SKM-1 (cell line): ENCODE measurements around the gene HLA-DQB1.

Source experiments
- DNase-seq: peaks from one replicate; lab custom pipeline; 2025; ENCODE audit not compliant: unreplicated experiment; lab: John Stamatoyannopoulos, UW

Gene HLA-DQB1

DNA sequence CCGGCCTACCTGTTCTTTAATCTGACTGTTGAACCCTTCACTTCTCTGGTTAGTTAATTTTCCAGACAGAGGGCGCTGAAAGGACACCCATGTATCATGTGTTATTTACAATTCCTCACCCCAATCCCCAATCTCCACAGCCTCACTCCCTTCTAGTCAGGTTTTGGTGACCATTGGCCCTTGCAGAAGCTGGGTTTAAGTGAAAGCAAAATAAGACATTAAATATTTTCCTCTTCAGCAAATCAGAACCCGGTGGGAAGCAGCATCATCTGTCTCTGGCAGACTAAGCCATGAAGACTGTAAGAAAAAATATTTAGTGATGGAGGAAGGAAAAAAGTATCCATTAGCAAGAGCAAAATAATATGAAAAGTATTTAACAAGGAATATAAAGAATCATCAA is 38.6 kb downstream of the HLA-DQB1 start:
- no peak for DNase-seq

DNA sequence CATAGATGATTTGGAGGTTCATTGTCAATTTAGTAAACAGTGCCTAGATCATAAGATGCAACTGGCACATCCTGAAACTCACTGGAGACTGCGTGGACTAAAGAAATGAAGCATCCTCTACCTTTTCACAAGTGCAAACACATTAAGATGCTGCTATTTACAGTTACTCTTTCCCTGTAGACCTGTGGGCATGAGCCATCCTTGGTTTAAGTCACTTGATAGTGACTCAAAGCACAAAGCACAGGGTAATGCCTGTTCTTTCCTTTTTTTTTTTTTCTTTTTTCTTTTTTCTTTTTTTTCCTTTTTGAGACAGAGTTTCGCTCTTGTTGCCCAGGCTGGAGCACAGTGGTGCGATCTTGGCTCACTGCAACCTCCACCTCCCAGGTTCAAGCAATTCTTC is 39.2 kb downstream of the HLA-DQB1 start:
- DNase-seq, result no peak

DNA sequence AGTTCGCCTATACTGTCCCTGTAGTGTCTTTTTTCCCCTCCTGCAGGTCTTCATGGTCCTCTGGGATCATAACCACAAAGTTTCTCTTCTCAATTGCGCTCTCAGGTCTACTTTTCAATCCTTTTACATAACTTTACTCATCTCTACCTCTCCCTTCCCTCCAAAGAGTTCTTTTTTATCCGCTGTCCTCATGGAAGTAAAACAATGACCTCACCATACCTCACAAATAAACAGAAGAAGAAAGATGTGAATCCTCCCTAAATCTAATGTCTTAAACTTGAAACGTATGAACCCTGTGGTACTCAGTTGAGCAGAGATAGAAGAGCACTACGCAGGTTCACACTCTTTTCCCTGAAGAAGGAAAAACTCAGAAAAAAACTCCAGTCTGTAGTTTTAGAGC is 41.3 kb downstream of the HLA-DQB1 start:
- DNase-seq, result no peak

DNA sequence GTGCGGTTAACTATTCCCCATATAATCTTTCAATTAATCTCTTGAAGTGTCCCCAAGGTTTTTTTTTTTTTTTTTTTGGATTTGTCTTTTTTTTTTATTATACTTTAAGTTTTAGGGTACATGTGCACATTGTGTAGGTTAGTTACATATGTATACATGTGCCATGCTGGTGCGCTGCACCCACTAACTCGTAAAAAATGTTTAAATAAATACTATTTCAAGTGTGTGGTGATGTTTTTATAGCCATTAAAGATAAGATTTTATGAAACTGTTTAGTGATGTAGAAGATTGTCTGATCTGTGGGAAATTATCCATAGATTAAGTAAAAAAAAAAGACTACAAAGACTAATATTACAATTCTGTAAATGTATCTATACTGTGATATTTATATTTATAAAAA is 41.9 kb downstream of the HLA-DQB1 start:
- no peak for DNase-seq

DNA sequence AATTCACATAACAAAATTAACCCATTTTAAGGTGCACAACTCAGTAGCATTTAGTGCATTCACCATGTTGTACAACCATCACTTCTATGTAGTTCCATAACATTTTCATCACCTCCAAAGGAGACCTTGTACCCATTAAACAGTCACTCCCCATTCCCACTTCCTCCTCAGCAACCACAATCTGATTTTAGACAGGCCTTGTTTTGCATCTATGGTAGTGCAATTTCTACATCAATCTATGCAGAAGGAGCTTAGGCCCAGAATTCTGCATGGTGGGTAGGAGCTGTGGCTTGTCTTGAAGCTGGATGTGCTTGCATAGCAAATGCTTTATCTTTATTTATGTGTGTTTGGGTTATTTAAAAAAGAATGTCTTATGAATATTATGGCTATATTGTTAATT is 42.8 kb downstream of the HLA-DQB1 start:
- peak; percentile 40 for DNase-seq

DNA sequence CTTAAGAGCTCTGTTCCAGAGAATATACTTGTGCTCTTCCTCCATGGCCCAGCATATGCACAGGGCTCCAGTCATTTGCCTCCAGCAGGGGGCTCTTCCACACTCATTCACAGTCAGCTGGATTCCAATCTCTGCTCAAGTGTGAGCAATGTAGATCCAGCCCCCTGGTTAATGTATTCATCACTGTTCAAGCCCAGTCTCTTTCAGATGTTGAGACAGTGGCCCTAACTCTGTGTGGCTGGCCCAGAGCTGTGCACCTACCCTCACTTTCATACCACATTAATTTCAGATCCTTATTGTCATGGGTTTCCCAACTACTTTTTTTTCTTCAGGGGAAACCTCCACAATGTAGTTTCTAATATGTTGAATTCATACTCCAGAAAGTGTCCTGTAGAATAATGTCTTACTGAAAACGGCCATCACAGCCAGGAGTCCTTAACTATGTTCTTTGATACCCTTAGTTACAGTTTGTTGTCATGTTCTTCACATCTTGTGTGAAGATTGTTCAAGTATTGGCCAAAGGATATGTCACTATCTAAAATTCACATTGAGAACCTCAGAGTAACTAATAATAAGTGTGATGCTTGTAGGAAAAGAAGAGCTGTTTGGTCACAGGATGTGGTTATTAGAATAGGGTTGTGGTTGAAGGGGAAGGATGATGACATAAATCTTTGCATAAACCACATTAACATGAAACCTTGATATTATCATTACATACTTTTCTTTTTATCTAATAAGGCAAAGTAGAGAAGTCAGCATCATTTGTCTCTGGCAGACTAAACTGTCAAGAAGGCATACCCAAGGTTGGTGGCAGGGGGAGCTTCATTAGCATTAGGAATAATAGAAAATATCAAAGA is 43.7 kb downstream of the HLA-DQB1 start:
- peak; percentile 14 for DNase-seq

DNA sequence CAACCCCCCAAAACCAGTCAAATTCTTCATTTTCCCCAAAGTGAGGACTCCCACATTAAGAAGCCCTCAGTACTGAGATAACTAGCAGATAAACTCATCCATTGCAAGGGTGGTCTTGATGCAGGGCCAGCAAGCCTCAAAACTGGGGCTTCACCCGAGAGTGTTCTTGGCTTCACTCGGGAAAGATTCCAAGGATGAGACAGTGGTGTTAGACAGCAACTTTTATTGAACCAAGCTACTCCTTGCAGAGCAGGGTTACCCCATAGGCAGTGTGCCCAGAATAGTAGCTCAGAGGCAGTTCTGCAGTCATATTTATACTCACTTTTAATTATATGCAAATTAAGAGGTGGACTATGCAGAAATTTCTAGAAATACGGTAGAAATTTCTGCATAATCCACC is 45.1 kb downstream of the HLA-DQB1 start:
- no peak for DNase-seq

DNA sequence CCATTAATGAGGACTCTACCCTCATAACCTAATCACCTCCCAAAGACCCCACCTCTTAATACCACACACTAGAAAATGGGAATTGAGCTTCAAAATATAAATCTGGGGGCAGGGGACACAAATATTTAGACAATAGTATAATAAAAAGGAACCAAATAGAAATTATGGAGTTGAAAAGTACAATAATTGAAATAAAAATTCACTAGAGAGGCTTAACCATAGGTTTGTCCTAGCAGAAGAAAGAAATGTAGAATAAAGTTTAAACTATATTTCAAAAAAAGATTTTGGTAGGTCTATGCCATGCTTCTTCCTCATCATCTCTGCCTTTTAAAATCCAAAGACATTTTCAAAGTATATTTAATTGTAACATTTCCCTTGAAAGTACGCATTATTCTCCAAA is 48.7 kb downstream of the HLA-DQB1 start:
- no peak for DNase-seq

DNA sequence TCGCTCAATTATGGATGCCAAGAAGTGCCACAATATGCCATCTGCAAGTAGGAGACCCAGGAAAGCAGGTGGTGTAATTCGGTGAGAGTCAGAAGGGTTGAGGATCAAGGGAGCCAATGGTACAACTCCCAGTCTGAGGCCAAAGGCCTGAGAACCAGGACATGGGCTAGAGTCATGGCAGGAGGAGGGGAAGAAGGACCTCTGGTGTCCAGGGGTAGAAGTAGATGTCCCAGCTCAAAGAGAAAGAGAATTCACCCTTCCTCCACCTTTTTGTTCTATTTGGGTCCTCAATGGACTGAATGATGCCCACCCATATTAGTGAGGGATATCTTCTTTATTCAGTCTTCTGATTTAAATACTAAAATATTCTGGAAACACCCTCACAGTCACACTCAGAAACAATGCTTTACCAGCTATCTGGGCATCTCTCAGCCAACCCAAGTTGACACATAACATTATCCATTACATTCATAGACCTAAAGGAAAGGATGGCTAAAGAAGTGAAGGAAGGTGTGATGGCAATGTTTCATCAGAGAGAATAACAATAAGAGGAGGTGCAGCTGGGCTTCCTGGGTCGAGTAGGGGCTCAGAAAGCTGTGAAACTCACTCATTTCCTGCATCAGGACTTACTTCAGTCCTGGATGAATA is 50.4 kb downstream of the HLA-DQB1 start:
- DNase-seq, result no peak

DNA sequence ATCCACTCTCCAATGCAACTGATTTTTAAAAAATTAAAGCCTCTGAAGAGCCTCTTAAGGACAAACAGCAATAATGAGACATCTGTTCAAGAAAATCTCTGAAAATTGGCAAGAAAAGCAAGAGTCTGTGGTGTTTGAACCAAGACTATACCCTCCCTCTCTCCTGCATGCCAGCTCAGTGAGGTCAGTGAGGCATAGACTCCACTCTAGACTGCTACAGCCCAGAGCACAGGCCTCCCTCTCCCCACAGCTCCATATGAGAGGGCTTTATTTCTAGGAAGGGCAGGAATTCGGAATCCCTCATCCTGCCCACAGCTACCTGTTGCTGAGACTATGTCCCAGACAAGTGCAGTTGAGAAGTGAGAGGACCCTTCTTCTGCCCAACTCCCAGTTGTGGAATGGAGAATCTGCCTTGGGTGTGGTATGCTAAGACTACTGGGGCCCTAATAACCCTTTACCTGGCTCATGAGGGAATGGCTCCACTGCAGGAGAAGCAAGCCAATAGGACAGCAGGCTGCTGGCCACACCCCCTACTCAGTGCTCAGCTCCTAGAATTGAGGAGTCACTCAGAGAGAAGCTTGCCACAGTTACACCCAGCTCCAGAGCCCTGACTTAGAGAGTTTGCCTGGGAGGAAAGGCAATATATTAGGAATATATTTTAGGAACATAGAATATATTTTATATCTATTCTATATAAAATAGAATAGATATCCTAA is 51.9 kb downstream of the HLA-DQB1 start:
- no peak for DNase-seq

DNA sequence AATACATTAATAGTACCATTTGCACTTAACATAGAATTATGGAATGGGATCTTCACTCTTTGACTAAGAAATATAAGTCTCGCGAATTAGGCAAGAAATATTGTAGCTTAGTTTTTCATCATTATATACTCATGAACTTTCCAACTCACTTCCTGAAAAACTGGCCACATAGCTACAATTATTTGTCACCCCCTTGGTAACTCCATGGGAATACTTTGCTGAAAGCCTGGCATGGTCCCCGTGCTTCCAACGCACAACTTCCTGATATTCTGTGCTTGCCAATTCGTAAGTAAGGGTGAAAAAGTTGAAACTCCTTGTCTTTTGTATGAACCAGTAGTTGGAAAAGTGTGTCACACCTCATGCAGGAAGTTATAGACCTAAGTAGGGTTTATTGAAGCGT is 53.0 kb downstream of the HLA-DQB1 start:
- no peak for DNase-seq

DNA sequence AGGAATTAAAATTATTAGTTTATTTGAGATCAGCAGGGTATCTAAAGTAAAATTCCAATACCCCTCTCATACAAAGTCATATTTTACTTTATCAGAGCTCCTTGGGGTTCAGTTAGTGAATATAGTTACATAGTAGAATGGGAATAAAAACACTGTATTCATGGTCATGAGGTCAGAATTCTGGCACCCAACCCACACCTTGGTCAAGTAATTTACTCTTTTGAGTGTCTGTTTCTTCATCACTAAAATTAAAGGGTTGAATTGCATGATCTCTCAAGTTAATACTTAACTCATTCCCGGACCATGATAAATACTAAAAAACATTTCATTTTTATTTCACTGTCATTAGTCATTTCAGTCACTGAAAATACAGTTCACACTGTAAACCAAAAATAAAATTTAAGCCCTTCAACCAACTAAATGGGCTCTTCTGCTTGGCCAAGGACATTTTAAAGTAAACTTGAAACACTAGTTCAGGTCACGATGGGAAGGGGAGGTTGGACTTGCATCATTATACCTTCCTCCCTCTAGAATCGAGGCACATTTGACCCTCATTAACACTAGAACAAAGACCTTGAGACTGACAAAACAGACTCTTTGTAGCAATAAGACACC is 55.7 kb downstream of the HLA-DQB1 start:
- DNase-seq, result no peak

DNA sequence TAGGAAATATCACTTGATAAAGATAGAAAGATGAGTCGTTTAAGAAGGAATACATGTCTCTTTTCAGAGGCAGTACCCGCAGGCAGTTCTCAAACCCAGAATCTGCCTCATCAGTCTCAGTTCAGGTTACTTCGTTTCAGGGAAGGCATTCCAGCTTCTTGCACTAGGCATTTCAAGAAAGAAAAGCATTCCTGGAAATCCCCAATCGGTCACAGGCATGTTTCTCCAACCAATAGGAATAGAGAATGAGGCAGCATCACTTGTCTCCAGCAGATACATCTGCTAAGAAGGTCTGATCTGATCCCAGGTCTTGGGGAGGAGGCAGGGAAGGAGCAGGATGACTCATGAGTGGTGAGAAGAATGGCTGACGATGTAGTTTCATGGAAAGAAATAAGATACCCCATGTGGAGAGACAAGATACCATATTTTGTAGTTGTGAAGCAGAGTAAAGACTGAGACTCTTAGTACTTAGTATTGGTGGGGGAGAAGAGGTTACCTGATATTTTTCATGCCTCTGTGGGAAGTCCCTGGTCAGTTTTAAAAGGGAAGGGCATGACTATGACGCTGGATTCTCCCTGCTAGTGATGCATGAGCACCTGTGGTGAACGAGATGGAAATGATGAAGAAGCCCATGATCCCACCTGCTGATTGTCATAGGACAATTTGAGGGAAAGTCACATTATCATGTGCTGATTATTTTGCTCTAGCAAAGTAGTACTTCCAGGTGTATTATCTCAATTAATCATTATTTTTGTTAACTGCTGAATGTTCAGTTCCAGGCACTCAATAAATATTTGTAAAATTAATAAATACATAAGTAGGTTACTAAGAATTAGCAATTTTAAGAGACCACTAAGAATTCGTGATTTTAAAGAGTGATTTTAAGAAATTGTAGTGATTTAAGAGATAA is 56.5 kb downstream of the HLA-DQB1 start:
- DNase-seq, result peak; percentile 86
